ENCODE results near the gene ANKRD61. TPM values are rescaled to one million over a fixed set of nuclear protein-coding genes. Genes with fewer than 3 reads are reported as not detected.

ANKRD61 gene
- total RNA-seq, 1 donor from 2014 or later, result not detected

DNA sequence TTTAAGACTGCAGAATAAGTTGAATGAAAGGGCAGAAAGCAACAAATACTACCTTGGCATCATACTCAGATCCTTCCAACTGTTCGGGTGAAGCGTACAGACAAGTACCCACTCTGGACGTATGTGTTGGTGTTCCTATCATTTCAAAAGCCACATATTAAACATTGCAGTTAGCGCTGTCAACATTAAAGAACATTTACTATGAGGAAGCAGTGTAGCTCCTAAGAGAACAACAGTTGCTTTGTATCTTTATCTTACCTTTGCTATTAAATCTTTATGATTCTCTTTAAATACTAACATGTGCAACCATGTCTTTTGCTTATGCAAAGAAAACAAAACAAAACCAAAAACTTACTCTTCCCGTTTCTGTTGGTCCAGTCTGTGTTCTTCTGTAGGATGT is 2.6 kb upstream of the ANKRD61 start:
- Mint-ChIP-seq H3K4me1 (ENCODE audit: low read depth) (peaks cover 3% of the 10 kb centered on the region), H3K27ac (ENCODE audit: unreplicated experiment) (no peak overlapping the region), H3K27me3 (ENCODE audit: low read depth) (no peaks in the 10 kb centered on the region), H3K4me3 (ENCODE audit: unreplicated experiment) (no peak overlapping the region), H3K9me3 (ENCODE audit: low read depth) (no peaks in the 10 kb centered on the region), H3K36me3 (ENCODE audit: low read depth) (peaks cover 42% of the 10 kb centered on the region)
- TF ChIP-seq CTCF (IDR thresholded peaks at IDR 0.05), result no peak
- DNase-seq (ENCODE audit: low spot score), result no peak

DNA sequence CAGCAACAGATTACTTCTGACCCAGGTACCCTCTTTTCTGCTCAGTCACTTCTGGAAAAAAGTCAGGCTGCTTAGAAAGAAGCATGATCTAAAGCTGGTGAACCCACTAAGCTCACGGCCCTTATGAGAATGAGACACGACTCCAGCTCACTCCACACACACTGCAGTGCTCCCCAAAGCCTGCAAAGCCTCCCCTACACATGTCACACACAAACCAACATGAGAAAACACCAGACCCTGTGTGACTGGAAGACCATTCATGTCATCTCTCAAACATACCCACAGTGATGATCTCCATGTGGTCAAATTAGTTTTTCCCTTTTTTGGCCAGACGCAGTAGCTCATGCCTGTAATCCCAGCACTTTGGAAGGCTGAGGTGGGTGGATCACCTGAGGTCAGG is 391 bp downstream of the ANKRD61 start:
- Mint-ChIP-seq H3K36me3 (ENCODE audit: low read depth) (peaks cover 42% of the 10 kb centered on the region), H3K4me3 (ENCODE audit: unreplicated experiment) (no peak overlapping the region), H3K27me3 (ENCODE audit: low read depth) (no peaks in the 10 kb centered on the region), H3K9me3 (ENCODE audit: low read depth) (no peaks in the 10 kb centered on the region), H3K27ac (ENCODE audit: unreplicated experiment) (no peak overlapping the region), H3K4me1 (ENCODE audit: low read depth) (peaks cover under 1% of the 10 kb centered on the region)
- no peak for TF ChIP-seq CTCF (IDR thresholded peaks at IDR 0.05)
- DNase-seq (ENCODE audit: low spot score), result no peak

GRCh38 chr7:6032167-6032566 is 991 bp downstream of the ANKRD61 start:
- Mint-ChIP-seq H3K4me3 (ENCODE audit: unreplicated experiment) (no peak overlapping the region), H3K27me3 (ENCODE audit: low read depth) (no peaks in the 10 kb centered on the region), H3K9me3 (ENCODE audit: low read depth) (no peaks in the 10 kb centered on the region), H3K36me3 (ENCODE audit: low read depth) (peaks cover 39% of the 10 kb centered on the region), H3K4me1 (ENCODE audit: low read depth) (no peaks in the 10 kb centered on the region), H3K27ac (ENCODE audit: unreplicated experiment) (no peak overlapping the region)
- no peak for TF ChIP-seq CTCF (IDR thresholded peaks at IDR 0.05)
- no peak for DNase-seq (ENCODE audit: low spot score)

GRCh38 chr7:6032641-6033040 is 1.5 kb downstream of the ANKRD61 start:
- Mint-ChIP-seq H3K4me3 (ENCODE audit: unreplicated experiment) (no peak overlapping the region), H3K9me3 (ENCODE audit: low read depth) (no peaks in the 10 kb centered on the region), H3K36me3 (ENCODE audit: low read depth) (peaks cover 36% of the 10 kb centered on the region), H3K27me3 (ENCODE audit: low read depth) (no peaks in the 10 kb centered on the region), H3K27ac (ENCODE audit: unreplicated experiment) (no peak overlapping the region), H3K4me1 (ENCODE audit: low read depth) (no peaks in the 10 kb centered on the region)
- no peak for DNase-seq (ENCODE audit: low spot score)
- no peak for TF ChIP-seq CTCF (IDR thresholded peaks at IDR 0.05)

- Mint-ChIP-seq H3K4me1 (ENCODE audit: low read depth) (peaks cover 6% of the 10 kb centered on the region), H3K27me3 (ENCODE audit: low read depth) (no peaks in the 10 kb centered on the region), H3K27ac (ENCODE audit: unreplicated experiment) (no peak overlapping the region), H3K9me3 (ENCODE audit: low read depth) (no peaks in the 10 kb centered on the region), H3K4me3 (ENCODE audit: unreplicated experiment) (no peak overlapping the region), H3K36me3 (ENCODE audit: low read depth) (peaks cover 33% of the 10 kb centered on the region)
- no peak for DNase-seq (ENCODE audit: low spot score)
- TF ChIP-seq CTCF (IDR thresholded peaks at IDR 0.05), result no peak
Measured at GRCh38 chr7:6035165-6035564, 4.0 kb downstream of the ANKRD61 start.

Data from chondrocyte (in vitro differentiated cells).